ENCODE results near the gene ZBBX.

DNA sequence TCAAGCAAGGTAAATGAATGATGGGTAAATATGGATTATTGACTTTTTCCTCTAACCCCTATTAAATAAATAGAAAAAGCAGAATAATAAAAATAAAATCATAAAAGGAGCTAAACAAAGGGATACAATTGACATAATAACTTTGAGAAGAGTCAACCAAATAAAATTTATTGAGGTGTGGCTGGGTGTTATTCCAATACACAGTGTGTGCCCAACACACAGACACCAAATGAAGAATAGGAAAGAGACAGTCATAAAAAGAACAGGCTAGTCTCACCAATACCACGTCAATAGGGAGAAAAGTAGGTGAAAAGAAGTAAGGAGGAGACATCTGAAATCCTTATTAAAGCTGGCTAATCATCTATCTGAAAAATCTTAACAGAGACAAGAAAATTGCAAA, 127.1 kb downstream of the ZBBX start:
- TF ChIP-seq, protein P1, sequence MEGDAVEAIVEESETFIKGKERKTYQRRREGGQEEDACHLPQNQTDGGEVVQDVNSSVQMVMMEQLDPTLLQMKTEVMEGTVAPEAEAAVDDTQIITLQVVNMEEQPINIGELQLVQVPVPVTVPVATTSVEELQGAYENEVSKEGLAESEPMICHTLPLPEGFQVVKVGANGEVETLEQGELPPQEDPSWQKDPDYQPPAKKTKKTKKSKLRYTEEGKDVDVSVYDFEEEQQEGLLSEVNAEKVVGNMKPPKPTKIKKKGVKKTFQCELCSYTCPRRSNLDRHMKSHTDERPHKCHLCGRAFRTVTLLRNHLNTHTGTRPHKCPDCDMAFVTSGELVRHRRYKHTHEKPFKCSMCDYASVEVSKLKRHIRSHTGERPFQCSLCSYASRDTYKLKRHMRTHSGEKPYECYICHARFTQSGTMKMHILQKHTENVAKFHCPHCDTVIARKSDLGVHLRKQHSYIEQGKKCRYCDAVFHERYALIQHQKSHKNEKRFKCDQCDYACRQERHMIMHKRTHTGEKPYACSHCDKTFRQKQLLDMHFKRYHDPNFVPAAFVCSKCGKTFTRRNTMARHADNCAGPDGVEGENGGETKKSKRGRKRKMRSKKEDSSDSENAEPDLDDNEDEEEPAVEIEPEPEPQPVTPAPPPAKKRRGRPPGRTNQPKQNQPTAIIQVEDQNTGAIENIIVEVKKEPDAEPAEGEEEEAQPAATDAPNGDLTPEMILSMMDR (IDR thresholded peaks at IDR 0.05; ENCODE audit: poor library complexity, severe bottlenecking) = no peak
- TF ChIP-seq EP300 (conservative IDR thresholded peaks at IDR 0.05; ENCODE audit: poor library complexity, severe bottlenecking) (no peak), EZH2 (IDR thresholded peaks at IDR 0.05; ENCODE audit: borderline replicate concordance, insufficient read depth, low read length, poor library complexity, severe bottlenecking) (no peak)
